ENCODE measurements around the gene LIMCH1.

The LIMCH1 gene

DNA sequence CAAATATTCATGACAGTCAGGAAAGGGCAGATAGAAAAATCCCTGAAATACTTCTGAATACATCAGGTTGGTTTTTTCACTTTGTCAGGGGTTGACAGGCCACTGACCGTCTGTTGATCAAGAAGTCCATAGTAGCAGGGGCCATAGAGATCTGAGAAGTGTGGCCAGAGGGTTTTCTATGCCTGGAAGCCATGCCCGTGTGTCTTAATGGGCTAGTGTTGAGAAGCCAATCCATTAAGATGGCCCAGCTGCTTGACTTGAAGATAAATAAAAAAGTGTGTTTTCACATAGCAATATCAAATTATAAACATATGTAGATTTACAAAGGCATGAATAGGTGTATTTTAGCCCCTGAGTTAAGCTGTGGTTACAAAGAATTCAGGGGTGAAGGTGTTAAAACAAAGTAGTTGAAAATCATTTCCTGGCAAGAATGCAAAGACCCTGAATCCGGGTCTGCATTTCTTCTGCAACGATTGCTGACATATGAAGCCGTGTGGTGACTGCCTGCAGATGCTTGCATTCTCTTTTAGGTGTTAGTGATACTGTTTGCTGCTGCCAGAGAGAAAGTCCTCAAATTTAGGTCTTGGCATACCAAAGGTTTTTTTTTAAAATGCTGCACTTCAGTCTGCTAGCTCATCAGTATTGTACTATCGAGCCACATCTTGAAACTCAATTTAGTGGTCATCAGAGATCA lies 9.3 kb upstream of the LIMCH1 start:
- no peak for DNase-seq (ENCODE audit: low read depth)

DNA sequence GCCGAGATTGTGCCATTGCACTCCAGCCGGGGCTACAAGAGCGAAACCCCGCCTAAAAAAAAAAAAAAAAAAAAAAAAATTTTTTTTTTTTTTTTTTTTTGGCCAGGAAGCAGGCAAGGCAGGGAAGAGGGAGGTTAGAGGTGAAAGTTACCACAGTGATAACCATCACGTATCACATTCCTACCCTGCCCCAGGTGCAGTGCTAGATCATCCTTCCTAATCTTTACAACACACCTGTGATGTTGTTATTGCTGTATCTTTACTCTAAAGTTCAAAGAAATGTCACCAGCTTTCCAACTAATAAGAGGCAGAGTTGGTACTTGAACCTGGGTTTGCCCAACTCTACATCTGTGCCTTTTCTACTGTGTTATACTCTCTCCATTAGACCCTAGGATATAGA lies 7.2 kb upstream of the LIMCH1 start:
- DNase-seq (ENCODE audit: low read depth), result no peak

DNA sequence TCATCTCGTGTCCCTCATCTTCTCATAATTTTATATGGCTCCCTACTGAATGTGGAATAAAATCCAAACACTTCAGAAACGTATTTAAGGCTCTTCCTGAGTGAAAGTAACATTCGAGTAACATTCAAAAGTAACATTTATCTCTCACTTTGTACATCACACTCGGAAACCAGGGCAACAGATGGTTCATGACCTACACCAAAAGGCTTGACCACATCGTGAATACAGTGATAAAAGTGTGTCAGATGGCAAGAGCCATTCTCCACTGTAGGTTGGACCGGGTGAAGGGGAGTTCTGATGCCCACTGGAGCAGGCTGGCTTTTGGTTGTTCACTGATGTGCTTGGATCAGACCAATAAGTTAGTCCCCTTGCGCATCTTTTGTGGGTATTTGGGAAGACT lies 5.6 kb upstream of the LIMCH1 start:
- no peak for DNase-seq (ENCODE audit: low read depth)

DNA sequence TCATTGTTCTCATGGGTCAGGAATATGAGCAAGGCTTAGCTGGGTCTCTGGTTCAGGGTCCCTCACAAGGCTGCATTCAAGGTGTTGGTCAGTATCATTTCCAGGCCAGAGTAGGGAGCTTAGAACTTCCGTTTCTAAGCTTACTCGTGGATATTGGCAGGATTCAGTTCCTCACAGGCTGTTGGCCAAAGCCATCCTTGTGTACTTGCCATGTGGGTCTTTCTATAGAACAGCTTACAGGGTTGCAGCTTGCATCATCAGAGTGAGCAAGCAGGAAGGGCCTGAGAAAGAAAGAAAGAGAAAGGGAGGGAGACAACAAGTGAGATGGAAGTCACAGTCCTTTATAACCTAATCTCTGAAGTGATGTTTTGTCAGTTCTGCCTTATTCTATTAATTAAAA lies 5.1 kb upstream of the LIMCH1 start:
- peak; percentile 74 for DNase-seq (ENCODE audit: low read depth)

DNA sequence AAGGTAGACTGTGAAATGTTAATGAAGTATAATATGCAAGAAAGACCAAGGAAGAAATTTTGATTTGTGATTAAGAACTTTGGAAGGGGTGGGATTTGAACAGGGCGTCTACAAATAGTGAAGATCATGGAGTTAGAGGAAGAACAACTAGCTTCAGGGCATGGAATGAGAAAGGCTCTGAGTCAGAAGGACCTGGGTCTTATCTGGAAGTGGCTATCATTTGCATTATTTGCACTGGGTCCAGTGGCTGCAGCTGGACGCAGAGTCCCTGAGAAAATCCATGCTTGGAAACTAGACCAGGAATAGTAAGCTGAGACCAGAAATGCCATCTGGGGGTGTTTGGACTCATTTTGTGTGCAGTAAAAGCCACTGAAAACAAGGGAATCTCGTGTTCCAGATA lies 4.3 kb upstream of the LIMCH1 start:
- no peak for DNase-seq (ENCODE audit: low read depth)

DNA sequence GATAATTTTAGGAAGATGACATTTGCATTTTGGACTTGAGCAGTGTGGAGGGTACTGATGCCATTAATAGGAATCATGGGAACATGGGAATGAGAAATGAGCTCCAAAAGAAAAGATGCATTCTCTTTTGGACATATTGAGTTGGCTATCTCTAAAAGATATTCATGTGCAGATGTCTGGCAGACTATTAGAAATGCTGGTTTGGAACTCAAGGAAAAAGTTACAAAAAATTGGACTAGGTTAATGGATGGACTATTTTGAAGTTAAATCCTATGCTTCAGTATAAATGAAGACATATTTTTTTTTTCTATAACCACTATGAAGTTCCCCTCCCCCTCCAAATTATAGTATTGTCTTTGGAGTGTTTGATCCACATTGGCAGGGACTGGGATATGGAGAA lies 3.6 kb upstream of the LIMCH1 start:
- no peak for DNase-seq (ENCODE audit: low read depth)

DNA sequence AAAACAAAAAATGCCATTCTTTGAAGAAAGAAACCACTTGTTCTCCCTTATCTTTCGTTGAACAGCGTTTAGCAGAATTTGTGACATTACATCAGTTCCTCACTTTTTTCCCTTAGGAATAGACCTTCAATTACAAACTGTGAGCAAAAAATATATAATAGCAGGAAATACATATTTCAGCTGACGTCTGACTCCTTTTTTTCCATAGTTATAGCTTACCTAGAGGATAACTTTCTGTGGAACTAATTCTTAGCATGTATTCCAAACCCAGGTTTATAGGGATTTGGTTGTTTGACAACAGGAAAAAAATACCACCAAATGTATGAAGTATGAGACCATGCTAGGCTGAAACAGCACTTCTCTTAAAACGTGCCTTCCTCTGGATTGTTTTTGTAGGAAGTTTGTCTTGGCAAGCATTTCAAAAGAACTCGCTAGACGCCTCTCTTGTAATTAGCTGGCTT lies 2.0 kb upstream of the LIMCH1 start:
- DNase-seq (ENCODE audit: low read depth), result peak; percentile 13

DNA sequence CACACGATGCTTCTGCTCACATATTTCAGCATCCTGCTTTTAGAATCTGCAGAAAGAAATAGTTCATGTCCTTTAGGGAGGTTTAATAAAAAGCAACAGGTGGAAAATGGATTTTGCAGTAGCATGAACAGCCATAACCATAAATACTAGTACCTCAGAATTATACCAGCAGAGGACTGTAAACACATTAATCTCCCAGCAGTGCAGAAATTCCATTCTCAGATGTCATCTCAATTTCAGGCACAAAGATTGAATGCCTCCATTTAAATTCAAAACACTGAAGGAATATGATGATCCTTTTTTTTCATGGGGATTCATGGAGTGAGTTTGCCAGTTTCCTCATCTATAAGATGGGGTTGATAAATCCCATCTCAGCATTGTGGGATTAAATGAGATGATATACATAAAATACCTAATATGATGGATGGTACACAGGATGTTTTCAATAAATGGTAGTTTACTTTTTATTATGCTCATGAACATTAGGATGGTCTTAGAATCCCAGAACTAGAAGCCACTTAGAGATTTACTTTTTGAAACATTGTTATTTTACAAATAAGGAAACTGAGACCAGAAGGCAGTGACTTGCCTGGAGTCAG lies 566 bp upstream of the LIMCH1 start:
- peak; percentile 48 for DNase-seq (ENCODE audit: low read depth)

DNA sequence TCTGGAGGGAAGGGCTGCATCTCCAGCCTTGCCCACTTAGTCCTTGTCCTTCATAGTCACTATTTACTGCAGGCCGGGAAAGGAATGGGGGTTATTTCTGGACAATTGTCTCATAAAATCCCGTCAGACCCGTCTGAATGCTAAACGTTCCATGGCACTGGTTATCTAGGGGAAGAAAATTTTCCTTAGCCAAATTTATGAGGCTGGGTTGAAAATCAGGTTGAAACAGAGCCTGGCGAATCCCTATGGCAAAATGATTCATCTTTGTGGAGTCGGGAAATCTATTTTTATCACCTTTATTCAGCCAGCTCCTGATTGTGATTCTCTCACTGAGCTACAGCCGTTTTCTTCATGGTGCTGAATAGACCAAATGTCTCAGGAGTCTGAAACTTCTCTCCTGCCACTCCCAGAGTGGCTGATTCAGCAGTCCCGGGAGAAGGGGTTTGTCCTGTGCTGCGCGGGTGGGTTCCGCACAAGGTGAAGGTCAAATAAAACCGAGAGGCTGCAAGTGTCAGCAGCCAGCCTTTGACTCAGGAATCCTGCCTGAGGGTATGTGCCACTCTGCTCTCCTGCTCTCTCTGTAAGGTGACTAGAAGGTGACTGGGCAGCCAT lies 1.0 kb downstream of the LIMCH1 start:
- no peak for DNase-seq (ENCODE audit: low read depth)

DNA sequence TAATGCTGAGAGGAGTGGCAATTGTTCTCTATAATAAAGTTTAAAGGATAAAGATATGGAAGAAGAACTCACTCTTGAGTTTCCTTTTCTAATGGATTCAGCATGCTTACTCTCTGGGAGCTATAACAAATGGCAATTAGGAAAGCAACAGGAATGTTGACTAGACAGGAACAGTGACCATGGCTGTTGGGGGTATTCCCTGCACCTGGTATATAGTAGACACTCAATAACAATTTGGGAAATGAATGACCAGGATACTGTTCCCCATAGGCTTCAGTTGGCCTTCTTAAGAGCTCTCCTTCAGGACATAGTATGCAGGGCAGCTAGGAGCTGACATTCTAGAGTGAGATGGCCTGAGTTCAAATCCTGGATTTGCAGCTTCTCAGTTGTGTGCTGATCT lies 1.8 kb downstream of the LIMCH1 start:
- DNase-seq (ENCODE audit: low read depth), result no peak

DNA sequence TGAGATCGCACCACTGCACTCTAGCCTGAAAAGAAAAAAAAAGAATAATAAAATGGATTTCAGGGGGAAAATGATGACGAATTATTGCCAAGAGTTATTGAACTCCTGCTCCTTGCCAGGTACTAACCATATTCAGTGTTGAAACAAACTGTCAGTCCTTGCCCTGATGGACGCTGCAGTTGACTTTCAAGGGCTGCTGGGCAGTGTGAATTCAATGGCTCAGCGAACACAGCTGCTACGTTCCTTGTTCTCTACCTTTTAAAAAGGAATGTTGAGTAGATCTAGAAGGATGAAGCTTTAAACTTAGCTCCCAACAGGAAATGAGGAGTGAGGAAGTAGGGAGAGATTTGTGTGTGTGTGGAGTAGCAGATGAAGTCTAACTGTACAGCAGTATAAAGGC lies 2.7 kb downstream of the LIMCH1 start:
- DNase-seq (ENCODE audit: low read depth), result no peak

DNA sequence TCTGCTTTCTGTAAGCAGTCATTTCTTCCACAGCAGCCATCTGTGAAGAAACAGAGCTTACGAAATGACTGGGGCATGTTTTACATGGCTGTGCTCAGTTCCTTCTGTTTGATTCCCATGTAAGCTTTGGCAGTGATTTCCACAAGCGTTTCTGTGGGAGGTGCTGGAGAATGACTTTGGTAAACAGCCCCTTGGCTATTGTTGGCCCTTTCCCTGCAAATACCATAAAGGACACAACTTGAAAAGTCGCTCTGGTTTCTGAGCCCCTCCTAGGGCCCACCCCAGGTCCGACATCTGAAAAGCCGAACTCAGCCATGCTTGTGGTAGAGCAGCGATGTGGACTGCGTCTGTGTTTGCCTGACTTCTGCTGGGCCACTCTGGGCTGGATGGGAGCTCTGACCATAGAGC lies 3.7 kb downstream of the LIMCH1 start:
- DNase-seq (ENCODE audit: low read depth), result peak; percentile 61

DNA sequence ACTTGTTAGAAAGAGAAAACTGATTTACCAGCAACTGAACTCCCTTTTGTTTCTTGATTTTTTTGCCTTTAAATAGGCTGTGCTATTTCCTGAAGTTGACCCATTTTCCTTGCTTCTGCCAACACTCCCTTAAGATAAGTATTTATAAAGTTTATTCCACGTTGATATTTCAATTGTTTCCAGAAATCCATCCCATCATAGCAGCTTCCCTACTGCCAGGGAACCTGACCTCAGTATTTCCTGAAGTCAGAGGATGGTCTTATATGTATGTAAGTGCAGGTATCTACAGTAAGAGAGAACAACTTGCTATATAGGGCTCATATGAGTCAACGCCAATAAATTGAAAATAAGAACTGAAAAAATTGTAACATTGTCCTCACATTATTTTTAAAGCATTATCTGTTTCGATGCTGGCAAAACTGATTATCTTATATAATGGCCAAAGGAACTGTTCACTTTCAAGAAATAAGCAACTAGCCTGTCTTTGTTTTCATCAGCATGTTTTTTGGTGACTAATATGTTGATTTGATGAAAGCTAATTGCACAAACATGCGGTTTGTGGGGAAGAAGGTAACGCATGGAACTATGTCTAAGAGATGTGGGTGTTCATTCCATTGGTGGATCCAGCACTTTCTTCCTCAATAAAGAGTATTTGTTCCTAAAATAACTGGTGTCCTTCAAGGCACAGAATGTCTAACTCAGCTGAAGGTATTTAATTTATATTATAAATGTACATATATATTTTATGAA lies 4.7 kb downstream of the LIMCH1 start:
- no peak for DNase-seq (ENCODE audit: low read depth)

DNA sequence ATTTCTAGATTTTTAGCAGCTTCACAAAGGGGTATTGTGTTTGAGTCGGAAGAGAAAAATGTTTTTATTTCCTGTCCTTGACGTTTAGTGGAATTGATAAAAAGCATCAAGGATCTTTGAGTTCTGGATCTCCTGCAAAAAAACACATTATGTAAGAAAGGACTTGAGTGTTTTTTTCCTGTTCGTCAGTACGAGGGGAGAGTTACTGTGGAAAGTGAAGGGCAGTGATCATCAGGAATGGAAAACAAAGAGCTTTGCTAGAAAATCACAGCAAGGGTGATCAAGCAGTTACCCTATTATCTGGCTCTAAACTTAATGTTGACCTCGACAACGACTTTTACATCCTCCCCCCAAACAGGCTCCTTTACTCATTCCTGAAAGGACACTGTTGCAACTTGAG lies 7.3 kb downstream of the LIMCH1 start:
- no peak for DNase-seq (ENCODE audit: low read depth)

DNA sequence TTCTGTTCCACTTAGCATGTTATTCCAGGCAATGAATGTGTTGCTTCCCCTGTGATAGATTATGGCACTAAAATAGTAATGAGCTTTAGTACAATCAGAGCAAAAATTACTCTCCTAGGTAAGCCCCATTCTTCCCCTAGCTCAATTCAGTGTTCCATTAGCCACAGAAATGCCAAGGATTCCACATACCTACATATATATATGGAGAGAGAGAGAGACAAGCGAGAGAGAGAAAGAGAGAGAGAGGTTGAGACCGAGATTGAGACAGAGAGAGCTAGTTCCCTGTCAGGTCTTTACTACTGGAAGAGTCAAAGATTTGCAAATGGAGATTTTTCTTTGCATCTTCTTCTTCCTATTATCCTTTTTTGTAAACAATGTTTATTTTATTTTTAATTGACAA lies 8.7 kb downstream of the LIMCH1 start:
- no peak for DNase-seq (ENCODE audit: low read depth)

DNA sequence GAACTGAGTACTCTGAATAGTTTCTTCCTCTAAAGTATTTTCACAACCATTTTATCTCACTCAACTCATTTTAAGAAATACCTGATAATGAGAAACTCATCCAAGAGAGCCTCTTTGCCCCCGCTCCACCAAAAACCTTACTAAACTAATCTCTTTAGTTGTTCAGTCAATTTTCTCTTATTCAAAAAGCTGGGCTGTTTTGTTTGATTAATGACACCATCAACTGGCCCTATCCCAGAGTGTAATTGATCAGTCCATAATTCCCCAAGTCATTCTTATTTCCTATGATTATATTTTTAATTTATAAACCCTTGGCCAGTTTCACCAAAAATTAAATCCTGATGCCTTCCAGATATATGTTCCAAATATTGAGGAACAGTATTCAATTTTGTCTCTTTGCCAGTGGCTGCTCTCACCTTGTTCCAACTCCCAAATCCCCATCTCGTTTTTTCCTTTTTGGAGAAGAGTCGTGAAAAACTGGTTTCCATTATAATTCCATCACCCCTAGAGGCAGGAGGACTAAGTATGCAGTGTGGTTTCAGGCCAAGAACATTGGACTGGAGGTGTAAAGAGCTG lies 10.4 kb downstream of the LIMCH1 start:
- no peak for DNase-seq (ENCODE audit: low read depth)

DNA sequence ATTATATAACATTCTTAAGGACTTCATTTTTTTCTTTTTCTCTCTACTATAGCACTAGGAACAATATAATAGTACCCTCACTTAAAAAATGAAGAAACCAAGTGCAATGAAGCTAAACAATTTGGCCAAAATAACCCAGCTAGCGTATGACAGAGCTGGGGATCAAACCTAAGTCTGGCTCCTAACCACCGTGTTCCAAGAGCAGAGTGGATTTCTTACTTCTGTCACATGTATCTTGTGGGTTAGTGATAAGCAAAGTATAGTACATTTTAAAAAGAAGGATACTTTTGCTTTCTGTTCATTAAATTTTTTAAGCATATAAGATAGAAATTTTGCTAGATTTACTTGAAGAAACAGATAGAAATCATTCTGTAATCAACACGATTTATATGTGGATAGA lies 11.5 kb downstream of the LIMCH1 start:
- no peak for DNase-seq (ENCODE audit: low read depth)

DNA sequence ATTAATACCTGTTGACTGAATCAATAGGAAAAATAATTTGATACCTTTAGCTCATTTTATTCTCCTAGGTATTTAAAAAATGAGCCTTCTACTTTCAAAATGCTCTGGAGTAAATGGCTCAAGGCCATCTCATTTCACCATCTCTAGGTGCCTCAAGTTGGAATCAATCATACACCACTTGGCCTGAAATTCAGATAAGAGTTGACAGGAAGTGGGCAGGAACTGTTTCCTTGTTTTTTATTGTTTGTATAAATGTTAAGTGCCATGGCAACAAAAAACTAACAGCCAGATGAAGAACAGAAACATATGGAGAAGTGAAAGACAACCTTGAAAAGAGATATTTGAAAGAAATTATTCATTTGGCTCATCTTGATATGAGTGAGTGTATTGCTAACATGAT lies 12.4 kb downstream of the LIMCH1 start:
- DNase-seq (ENCODE audit: low read depth), result peak; percentile 54

DNA sequence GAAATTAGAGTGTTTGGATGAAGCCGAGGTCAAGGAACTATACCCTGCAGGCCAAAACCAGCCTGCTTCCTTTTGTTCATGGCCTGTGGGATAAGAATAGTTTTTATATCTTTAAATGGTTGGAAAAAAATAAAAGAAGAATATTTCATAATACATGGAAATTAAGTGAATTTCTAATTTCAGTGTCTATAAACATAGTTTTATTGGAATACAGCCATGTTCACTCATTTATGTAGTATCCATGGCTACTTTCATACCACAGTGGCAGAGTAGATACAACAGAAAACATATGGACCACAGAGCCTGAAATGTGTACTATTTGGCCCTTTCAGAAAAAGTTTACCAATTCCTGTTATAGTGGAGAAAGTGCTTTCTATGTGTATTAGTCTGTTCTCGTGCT lies 13.6 kb downstream of the LIMCH1 start:
- no peak for DNase-seq (ENCODE audit: low read depth)

DNA sequence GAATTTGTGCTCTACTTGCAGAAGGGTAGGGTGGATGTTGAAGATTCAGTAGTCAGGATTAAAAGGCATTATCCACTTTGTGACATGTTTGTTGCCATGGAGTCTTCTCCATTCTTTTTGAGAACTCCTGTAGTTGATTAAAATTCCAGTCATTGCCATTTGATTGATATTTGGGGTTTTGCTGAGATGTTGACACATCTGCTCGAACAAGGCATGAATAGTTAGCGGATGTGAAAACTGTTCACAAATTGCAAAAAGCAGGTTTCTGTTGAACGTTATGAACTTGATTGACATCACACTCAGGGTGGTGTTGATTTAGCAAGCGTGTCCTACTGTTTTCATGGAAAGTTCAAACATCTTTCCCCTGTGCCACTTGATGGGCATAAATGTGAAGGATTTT lies 16.9 kb downstream of the LIMCH1 start:
- DNase-seq (ENCODE audit: low read depth), result no peak

DNA sequence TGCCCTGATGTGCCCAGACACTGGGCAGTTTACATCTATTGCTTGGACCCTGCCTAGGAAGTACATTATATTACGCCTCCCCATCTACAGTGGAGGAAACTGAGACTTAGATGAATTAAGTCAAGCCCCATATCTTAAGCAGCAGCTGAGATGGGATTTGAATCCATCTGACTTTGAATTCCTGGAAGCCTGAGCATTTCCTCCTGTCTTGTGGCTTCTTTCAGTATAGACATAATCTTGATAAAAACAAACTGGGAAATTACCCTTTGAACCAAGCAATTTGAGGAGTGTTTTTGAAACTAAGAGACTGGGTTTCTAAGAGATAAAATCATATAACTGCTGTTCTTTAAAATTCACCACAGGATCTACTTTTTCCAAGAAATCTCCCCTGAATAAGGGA lies 18.6 kb downstream of the LIMCH1 start:
- no peak for DNase-seq (ENCODE audit: low read depth)

DNA sequence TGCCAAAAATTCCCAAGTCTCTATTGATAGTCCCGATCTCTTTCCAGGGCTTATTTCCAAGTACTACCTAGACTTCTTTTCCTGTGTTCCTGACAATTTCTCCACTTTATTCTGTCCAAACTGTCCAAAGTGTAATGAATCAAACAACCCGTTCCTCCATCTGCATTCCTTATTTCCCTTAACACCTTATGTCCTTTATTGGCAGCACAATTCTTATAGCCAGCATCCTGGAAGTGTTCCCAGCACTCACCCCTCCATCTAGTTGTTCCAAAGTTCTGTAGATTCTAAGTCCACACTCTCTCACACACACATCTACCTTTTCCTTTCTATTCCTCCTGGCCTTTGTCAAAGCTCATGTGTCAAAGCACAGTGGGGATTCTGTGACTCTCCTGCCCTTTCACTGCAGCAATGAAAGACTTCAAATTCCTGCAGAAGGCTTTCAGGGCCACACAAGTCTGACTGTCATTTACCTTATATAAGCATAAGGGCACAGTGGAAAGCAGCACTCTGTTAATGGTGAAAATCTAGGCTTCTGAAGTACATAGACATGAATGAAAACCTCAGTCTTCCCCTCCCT lies 22.1 kb downstream of the LIMCH1 start:
- no peak for DNase-seq (ENCODE audit: low read depth)

All from iris pigment epithelial cell (primary cell).